Omental fat pad (tissue), 4 donors: Measurements from ENCODE around the gene VGLL3. TPM values are rescaled to one million over a fixed set of nuclear protein-coding genes. Genes with fewer than 3 reads are reported as not detected.

Experiments
- ATAC-seq: fragments of 150-250 bp; one replicate; pipeline ENCODE4 v1.9.1; 2016; ENCODE audit warnings: mild to moderate bottlenecking, moderate library complexity; ENCODE audit not compliant: low FRiP score
- DNase-seq: peaks from one replicate; pipeline ENCODE4 v3.0.0-alpha.2; 2019; ENCODE audit warnings: low spot score
- total RNA-seq, 4 donors: library from RNA; depleted of rRNA; stranded (reverse); fragments of >200 nt; gene quantifications; one replicate each; pipeline ENCODE4 v1.1.0, GENCODE V29; 2016
- TF ChIP-seq, protein P1 (sequence below), 3 donors: fragments of 450-650 bp; IDR thresholded peaks; one replicate each; pipeline ENCODE4 v1.5.1; 2016 to 2017; ENCODE audit warnings: antibody characterized with exemption in 3 of 3, mild to moderate bottlenecking in 3 of 3, moderate library complexity in 2 of 3

The VGLL3 gene
- total RNA-seq, 4 donors from 2014 or later, result 36.9 to 99.6 (median 70.9) TPM

DNA sequence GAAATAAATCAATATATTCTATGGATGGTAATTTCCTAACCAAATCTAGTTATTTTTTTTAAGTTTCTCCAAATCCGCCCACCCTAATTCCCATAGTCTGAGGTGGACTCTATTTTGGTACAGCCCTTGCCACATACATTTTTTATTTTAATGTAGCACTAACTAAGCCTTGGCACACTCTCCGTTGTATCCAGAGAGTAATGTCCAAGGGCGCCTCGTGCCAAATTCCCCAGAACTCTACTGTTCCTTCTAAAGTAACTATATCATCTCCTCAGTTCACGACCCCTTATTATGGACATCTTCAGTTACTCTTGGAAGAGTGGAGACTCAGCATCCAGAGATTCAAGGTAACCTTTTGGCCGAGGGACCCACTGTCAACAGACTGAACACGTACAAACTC is 1.3 kb downstream of the VGLL3 start:
- TF ChIP-seq, protein P1, sequence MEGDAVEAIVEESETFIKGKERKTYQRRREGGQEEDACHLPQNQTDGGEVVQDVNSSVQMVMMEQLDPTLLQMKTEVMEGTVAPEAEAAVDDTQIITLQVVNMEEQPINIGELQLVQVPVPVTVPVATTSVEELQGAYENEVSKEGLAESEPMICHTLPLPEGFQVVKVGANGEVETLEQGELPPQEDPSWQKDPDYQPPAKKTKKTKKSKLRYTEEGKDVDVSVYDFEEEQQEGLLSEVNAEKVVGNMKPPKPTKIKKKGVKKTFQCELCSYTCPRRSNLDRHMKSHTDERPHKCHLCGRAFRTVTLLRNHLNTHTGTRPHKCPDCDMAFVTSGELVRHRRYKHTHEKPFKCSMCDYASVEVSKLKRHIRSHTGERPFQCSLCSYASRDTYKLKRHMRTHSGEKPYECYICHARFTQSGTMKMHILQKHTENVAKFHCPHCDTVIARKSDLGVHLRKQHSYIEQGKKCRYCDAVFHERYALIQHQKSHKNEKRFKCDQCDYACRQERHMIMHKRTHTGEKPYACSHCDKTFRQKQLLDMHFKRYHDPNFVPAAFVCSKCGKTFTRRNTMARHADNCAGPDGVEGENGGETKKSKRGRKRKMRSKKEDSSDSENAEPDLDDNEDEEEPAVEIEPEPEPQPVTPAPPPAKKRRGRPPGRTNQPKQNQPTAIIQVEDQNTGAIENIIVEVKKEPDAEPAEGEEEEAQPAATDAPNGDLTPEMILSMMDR (IDR thresholded peaks at IDR 0.05), result no peak
- ATAC-seq (no peak), DNase-seq (no peak)

DNA sequence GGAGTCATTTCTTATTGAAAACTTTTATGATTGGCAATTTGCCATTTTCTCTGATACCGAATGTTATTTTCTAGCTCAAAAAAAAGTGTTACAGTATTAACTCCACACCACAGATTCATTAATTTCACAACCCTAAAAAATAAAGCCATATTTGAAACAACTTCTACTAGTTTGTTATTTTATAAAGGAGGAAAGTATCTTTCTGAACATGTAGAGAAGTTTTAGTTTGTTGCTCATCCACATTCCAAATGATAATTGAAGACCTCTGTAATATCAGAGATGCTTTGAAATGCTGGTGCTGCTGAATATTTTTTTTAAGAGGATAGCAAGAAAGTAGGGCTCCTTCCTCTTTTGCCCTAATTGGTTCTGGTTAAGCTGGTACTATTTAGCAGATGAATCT is 1.9 kb downstream of the VGLL3 start:
- ATAC-seq, result no peak
- no peak for DNase-seq
- TF ChIP-seq, protein P1 (IDR thresholded peaks at IDR 0.05), result no peak

DNA sequence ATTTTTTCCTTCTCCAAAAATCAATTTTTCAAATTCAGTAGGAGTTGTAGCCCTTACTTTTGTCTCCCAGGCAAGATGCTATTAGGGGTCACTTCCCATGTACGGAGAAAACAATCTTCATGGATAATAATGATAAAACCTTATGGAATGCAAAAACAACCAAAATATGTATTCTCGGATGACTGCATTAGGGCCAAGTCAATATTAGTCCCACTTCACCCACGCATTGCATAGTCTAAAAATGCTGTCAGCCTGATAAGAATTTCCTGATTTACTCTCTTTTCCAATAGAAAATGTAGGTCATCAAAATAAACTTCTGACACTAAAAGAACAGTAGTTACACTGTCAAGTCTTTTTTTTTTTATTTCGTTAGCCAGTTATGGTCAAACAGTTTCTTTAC is 2.7 kb downstream of the VGLL3 start:
- DNase-seq (no peak), ATAC-seq (peak; percentile 6)
- TF ChIP-seq, protein P1 (IDR thresholded peaks at IDR 0.05), result no peak

DNA sequence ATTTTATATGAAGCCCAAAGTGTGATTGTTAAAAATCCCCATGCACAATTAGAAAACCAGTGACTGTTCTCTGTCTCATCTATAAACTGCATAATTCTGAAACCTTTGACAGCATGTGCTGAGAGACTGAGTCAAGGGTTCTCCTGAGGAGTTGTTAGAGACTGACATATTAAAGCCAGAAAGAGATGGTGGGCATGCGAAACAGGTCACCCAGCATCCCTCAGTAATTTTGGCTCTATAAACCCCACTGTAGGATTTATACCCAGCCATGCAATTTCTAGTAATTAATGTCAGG is 3.6 kb downstream of the VGLL3 start:
- ATAC-seq (peak; percentile 1), DNase-seq (no peak)
- TF ChIP-seq, protein P1 (IDR thresholded peaks at IDR 0.05), result no peak

DNA sequence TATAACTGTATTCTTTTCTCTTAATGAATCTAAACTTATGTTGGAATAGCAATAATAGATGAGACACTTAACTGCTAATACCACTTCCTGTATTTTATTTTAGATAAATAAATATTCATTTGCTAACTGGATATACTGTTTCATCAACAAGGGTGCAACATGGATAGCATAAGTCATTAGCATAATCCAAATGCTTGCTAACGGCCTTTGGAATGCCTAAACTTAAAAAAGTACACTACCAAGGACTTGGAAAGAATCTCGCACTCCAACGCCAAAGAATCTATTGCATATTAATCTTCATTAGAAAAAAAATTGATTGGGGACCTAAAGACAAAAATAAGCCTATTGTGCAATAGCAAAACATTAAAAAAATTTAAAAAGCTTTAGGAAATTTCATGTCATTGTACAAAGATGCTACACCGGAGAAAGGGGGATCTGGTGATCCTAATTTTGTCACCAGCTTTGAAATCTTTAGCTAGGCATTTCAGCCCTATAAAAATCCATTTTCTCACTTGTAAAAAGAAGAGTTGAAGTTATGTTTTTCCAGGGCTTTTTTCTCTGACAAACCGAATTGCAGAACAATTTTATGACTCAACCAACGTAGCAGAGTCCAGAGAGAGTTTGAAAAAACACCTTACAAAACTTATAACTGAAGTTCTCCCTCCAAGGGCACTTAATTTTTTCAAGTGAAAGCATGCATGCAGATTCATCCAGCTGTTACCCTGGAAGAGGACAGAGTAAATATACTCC is 4.1 kb downstream of the VGLL3 start:
- ATAC-seq, result peak; percentile 12
- TF ChIP-seq, protein P1 (IDR thresholded peaks at IDR 0.05), result no peak
- DNase-seq, result no peak

DNA sequence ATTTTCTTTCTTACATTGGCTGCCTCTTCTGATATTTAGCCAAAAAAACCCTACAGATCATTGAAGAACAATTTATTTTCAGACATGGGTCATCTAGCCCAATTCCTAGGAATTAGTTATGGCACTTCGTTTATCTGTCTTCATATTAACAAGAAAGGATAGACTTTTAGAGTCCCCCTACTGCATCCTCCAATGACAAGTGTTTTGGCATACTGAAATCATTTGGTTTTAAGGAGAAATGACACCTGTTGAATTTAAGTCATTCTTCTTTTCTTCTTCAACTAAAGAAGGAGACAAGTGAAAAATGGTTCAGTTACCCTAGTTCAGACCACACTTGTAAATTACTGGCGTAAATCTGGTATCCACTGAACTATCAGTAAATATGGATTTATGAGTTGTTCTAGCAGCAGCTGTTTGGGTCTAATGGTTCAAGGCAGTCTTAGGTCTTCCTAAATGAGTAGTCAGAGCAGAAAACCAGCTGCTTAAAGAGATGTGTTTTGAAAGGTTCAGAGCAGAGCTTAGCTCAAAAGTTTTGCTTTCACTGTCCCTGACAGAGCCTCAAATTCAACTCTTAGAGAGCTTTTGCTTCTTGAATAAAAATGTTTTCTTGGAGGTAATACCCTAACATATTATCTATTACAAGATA is 5.6 kb downstream of the VGLL3 start:
- ATAC-seq, result no peak

More for the DNA sequence above, 5.6 kb downstream of the VGLL3 start:
- TF ChIP-seq, protein P1 (IDR thresholded peaks at IDR 0.05), result no peak
- DNase-seq, result no peak
